Prostate gland (tissue), 2 donors: ENCODE data around the gene AASDHPPT. TPM values are rescaled to one million over a fixed set of nuclear protein-coding genes. Genes with fewer than 3 reads are reported as not detected.

Source experiments
- DNase-seq: peaks from one replicate; pipeline ENCODE4 v3.0.0-alpha.2; 2019; ENCODE audit warnings: low spot score
- H3K27ac ChIP-seq, 2 donors: fragments of 200-600 bp; sonication (generic); 2 replicates each; pipeline ENCODE4 v1.5.1; 2017 to 2019
- H3K27me3 ChIP-seq: fragments of 200-600 bp; sonication (generic); replicated peaks from 2 replicates; pipeline ENCODE4 v1.5.1; 2019; ENCODE audit not compliant: insufficient read depth
- H3K36me3 ChIP-seq, 2 donors: fragments of 200-600 bp; sonication (generic); 1 replicate in 1 of 2; 2 replicates in 1 of 2; pipeline versions ENCODE4 v1.5.1 to v1.8.1; 2017 to 2019
- H3K4me1 ChIP-seq: fragments of 200-600 bp; sonication (generic); replicated peaks from 2 replicates; pipeline ENCODE4 v1.5.1; 2019
- H3K4me3 ChIP-seq, 2 donors: fragments of 200-600 bp; sonication (generic); 2 replicates each; pipeline ENCODE4 v1.5.1; 2017 to 2019
- H3K9me3 ChIP-seq: fragments of 200-600 bp; sonication (generic); 2 replicates; pipeline ENCODE4 v1.5.1; 2017
- CTCF ChIP-seq, 4 experiments: fragments of 200-600 bp in 2 of 4; fragments of 450-650 bp in 2 of 4; sonication (generic) in 2 of 4; IDR thresholded peaks; 1 replicate in 3 of 4; 2 replicates in 1 of 4; pipeline ENCODE4 v1.5.1; 2016 to 2019; ENCODE audit warnings: antibody characterized with exemption in 4 of 4, mild to moderate bottlenecking in 2 of 4, moderate library complexity in 2 of 4
- POLR2A ChIP-seq: fragments of 450-650 bp; IDR thresholded peaks from one replicate; pipeline ENCODE4 v1.6.1; 2016; ENCODE audit warnings: antibody characterized with exemption, mild to moderate bottlenecking
- POLR2AphosphoS5 ChIP-seq: sonication (generic); formaldehyde crosslinking; IDR thresholded peaks from one replicate; pipeline ENCODE4 v1.6.1; 2017; ENCODE audit warnings: antibody characterized with exemption
- WGBS: methylation state at CpG from one replicate; pipeline ENCODE4 v1.1.5; 2018; 5-methylcytosine and 5-hydroxymethylcytosine counted together
- intact Hi-C: fragments of 100-400 bp; cut with DNase I; formaldehyde crosslinking; loops from one replicate; pipeline ENCODE4 v1.14.2; 2022
- total RNA-seq, 2 donors: library from RNA; depleted of rRNA; stranded (reverse); fragments of >200 nt; gene quantifications; one replicate each; pipeline ENCODE4 v1.1.0, GENCODE V29; 2016

AASDHPPT gene
- total RNA-seq, 2 donors from 2014 or later: 37.2 to 37.8 TPM

GRCh38 chr11:106059617-106060016 lies 17.8 kb upstream of the AASDHPPT start:
- intact Hi-C loops: no loop called here

GRCh38 chr11:106061249-106061784 lies 16.1 kb upstream of the AASDHPPT start:
- Histone ChIP-seq H3K27ac (no peak overlapping the region), H3K9me3 (no peaks in the 10 kb centered on the region), H3K4me3 (no peak overlapping the region), H3K4me1 (no peaks in the 10 kb centered on the region), H3K27me3 (no peaks in the 10 kb centered on the region), H3K36me3 (no peaks in the 10 kb centered on the region)
- no peak for DNase-seq
- intact Hi-C loops: no loop called here
- no peak for TF ChIP-seq POLR2A
- TF ChIP-seq POLR2AphosphoS5: no peak
- TF ChIP-seq CTCF (IDR thresholded peaks at IDR 0.05): no peak

More at GRCh38 chr11:106059617-106060016, 17.8 kb upstream of the AASDHPPT start:
- Histone ChIP-seq H3K4me3 (no peak overlapping the region), H3K27me3 (no peaks in the 10 kb centered on the region), H3K4me1 (no peaks in the 10 kb centered on the region), H3K27ac (no peak overlapping the region), H3K36me3 (no peaks in the 10 kb centered on the region), H3K9me3 (no peaks in the 10 kb centered on the region)
- DNase-seq: no peak
- 96% methylated on average over 1 of the region's 1 CpG for WGBS
- no peak for TF ChIP-seq POLR2AphosphoS5
- no peak for TF ChIP-seq CTCF (IDR thresholded peaks at IDR 0.05)
- TF ChIP-seq POLR2A: no peak

GRCh38 chr11:106061954-106062949 lies 15.2 kb upstream of the AASDHPPT start:
- no peaks in the 10 kb centered on the region for H3K36me3 ChIP-seq
- no peak overlapping the region for H3K4me3 ChIP-seq
- no peaks in the 10 kb centered on the region for H3K9me3 ChIP-seq
- 100% methylated on average over 1 of the region's 1 CpG for WGBS
- DNase-seq: no peak
- H3K27ac ChIP-seq: no peak overlapping the region
- TF ChIP-seq CTCF (IDR thresholded peaks at IDR 0.05) (no peak), POLR2A (no peak), POLR2AphosphoS5 (no peak)
- intact Hi-C loops: no loop called here
- H3K27me3 ChIP-seq: no peaks in the 10 kb centered on the region
- no peaks in the 10 kb centered on the region for H3K4me1 ChIP-seq

- intact Hi-C loops: no loop called here
- no peaks in the 10 kb centered on the region for H3K4me1 ChIP-seq
- no peaks in the 10 kb centered on the region for H3K27me3 ChIP-seq
- DNase-seq: no peak
- no peak overlapping the region for H3K27ac ChIP-seq
- H3K9me3 ChIP-seq: no peaks in the 10 kb centered on the region
- H3K4me3 ChIP-seq: no peak overlapping the region
- no peaks in the 10 kb centered on the region for H3K36me3 ChIP-seq
- no peak for TF ChIP-seq POLR2AphosphoS5
- TF ChIP-seq CTCF (IDR thresholded peaks at IDR 0.05): no peak
- TF ChIP-seq POLR2A: no peak
Measured at GRCh38 chr11:106063009-106063408, 14.5 kb upstream of the AASDHPPT start.

- no peak for DNase-seq
- no peak overlapping the region for H3K27ac ChIP-seq
- no peaks in the 10 kb centered on the region for H3K27me3 ChIP-seq
- no peaks in the 10 kb centered on the region for H3K36me3 ChIP-seq
- no peak overlapping the region for H3K4me3 ChIP-seq
- intact Hi-C loops: no loop called here
- 89% methylated on average over 3 of the region's 3 CpGs for WGBS
- TF ChIP-seq POLR2A (no peak), CTCF (IDR thresholded peaks at IDR 0.05) (no peak), POLR2AphosphoS5 (no peak)
- H3K4me1 ChIP-seq: no peaks in the 10 kb centered on the region
- H3K9me3 ChIP-seq: no peaks in the 10 kb centered on the region
Measured at GRCh38 chr11:106070606-106071005, 6.9 kb upstream of the AASDHPPT start.
